Measurements from ENCODE around the gene DOCK9. TPM values are rescaled to one million over a fixed set of nuclear protein-coding genes. Genes with fewer than 3 reads are reported as not detected.
A peak's percentile ranks its signal among the peaks of the same experiment; 100 is the strongest.

The DOCK9 gene
- total and polyA plus RNA-seq, 8 donors: 98.3 to 158 (median 109) TPM

GRCh38 chr13:98998831-98999638, 21.2 kb upstream of the DOCK9 start:
- TF ChIP-seq CTCF (IDR thresholded peaks at IDR 0.05): no peak
- H3K36me3 ChIP-seq: no peaks in the 10 kb centered on the region
- no peak overlapping the region for H3K27ac ChIP-seq
- H3K27me3 ChIP-seq: no peaks in the 10 kb centered on the region
- intact Hi-C loops (cut with DNase I): no loop called here
- no peak overlapping the region for H3K4me3 ChIP-seq
- ATAC-seq (no peak), DNase-seq (peak in 1 of 4 donors; percentile 39)
- peaks cover 6 to 29% of the 10 kb centered on the region in 2 donors for H3K4me1 ChIP-seq
- no peaks in the 10 kb centered on the region for H3K9me3 ChIP-seq

DNA sequence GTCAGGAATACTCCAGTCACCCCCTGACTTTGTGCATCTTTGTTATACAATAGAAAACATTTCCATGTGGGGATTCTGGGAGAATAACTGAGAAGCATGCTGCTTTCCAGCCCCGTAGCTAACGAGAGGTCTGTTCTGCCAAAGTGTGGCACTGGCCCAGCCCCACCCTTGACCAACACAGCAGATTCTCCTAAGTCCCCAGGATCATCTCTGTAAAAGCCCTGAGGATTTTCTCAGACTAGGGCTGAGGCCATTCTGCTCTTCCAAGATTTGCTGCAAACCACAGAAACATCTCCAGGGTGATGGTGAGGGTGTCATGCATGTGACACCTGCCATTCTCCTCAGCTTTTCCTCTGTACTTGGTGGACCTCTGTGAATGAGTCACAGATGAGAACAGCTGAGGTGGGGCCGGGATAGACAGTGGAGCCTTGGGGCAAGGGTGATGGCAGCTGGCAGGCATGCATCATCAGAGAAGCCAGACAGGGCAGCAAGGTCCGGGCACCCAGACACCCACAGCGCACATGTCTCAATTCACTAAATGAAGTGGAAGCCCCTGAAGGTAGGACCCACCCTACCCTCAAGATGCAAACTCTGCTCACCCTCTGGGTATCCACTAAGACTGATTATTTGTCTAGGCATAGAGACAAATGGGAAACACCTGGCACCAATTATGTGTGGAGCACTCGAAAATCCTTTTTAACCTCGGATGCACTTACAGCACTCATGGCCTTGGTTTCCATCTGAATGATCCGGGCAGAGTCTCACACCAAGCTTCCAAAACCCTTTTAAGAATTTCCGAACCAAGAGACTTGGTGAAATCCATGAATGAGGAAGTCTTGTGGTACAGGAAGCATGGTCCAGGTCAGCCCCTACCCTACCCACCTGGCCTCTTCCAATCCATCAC, 20.1 kb upstream of the DOCK9 start:
- Histone ChIP-seq H3K27me3 (no peaks in the 10 kb centered on the region), H3K36me3 (no peaks in the 10 kb centered on the region), H3K4me3 (no peak overlapping the region), H3K4me1 (peaks cover 6 to 29% of the 10 kb centered on the region in 2 donors), H3K27ac (no peak overlapping the region), H3K9me3 (no peaks in the 10 kb centered on the region)
- peak; percentile 24 for ATAC-seq
- DNase-seq: no peak
- intact Hi-C loops (cut with DNase I): no loop called here
- no peak for TF ChIP-seq CTCF (IDR thresholded peaks at IDR 0.05)

DNA sequence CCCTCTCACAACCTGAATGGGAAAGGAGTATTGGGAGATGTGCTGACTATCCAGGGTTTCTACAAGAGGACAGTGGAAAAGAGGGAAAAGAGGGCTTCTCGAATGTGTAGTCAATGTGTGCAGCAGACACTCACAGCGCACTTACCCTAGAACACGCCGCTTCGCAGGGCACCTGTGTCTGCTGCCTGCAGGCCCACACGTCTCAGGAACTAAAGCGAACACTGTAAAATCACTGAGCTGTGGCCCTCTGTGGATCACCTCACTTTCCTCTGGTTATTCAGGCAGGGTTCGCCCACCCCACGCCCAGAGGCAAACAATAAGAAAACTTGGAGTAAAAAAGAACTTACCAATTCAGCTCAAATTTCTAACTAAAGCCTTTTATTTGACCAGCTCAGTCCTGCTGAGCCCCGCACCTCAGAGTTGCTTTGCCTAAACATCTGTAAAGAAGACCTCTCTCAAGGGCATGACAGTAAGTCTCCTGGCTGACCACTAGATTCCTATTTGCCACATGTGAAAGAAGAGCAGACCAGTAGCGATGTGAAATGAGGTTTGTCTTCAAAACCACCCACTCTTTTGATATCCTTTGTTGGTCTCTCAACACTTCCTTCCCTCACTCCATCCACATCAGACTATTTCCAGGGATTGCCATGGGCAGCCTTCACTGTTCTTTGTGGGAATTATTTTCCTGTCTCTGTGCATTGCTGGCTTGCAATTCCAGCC, 19.3 kb upstream of the DOCK9 start:
- no peaks in the 10 kb centered on the region for H3K36me3 ChIP-seq
- intact Hi-C loops (cut with DNase I): no loop called here
- DNase-seq: no peak
- ATAC-seq: no peak
- peaks cover 6 to 29% of the 10 kb centered on the region in 2 donors for H3K4me1 ChIP-seq
- H3K4me3 ChIP-seq: no peak overlapping the region
- no peak for TF ChIP-seq CTCF (IDR thresholded peaks at IDR 0.05)
- H3K27ac ChIP-seq: no peak overlapping the region
- no peaks in the 10 kb centered on the region for H3K27me3 ChIP-seq
- H3K9me3 ChIP-seq: no peaks in the 10 kb centered on the region

DNA sequence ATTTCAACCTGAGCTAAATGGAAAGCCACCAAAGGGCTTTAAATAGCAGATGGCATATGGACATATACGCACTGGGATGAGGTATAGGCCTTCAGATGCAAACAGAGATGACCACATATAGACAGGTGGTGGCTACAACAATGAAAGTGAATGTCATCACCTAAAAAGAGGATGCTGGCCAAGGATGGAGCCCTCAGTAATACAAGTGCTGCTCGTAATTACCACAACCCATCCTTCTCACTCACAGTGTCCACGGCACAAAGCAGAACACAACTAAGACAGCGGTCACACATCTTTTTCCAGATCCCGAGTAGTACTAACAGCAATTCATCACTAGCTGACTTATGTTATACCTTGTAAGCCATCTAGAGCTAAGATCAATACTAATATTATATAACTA, 18.2 kb upstream of the DOCK9 start:
- TF ChIP-seq CTCF (IDR thresholded peaks at IDR 0.05): no peak
- Histone ChIP-seq H3K27ac (no peak overlapping the region), H3K9me3 (no peaks in the 10 kb centered on the region), H3K27me3 (no peaks in the 10 kb centered on the region), H3K36me3 (no peaks in the 10 kb centered on the region), H3K4me1 (peaks cover 6 to 24% of the 10 kb centered on the region in 2 donors), H3K4me3 (no peak overlapping the region)
- intact Hi-C loops (cut with DNase I): no loop called here
- ATAC-seq (no peak), DNase-seq (no peak)
